Activated CD4-positive, alpha-beta T cell treated with anti-CD3 and anti-CD28 coated beads, Interleukin-2, amount 10 ng/mL, durations not matched to agents 7 days and 5 days (primary cell): Measurements from ENCODE around the gene HPSE. TPM values are rescaled to one million over a fixed set of nuclear protein-coding genes. Genes with fewer than 3 reads are reported as not detected.

Experiments
- CTCF ChIA-PET: fragments of 350-600 bp; sonication (Branson Sonifier 250); formaldehyde crosslinking; loops from one replicate; lab custom pipeline; 2021; ENCODE audit warnings: antibody characterized with exemption; lab: Charles Lee
- POLR2A ChIA-PET: fragments of 350-600 bp; sonication (Branson Sonifier 250); formaldehyde crosslinking; loops from one replicate; lab custom pipeline; 2021; ENCODE audit warnings: antibody characterized with exemption; lab: Charles Lee
- DNase-seq: peaks from one replicate; pipeline ENCODE4 v3.0.0-alpha.2; 2020
- H3K27ac Mint-ChIP-seq: one replicate; pipeline ENCODE4 v1.8.0; 2021; ENCODE audit warnings: mild to moderate bottlenecking, moderate library complexity, mixed read lengths
- H3K27me3 Mint-ChIP-seq: one replicate; pipeline ENCODE4 v1.8.0; 2021; ENCODE audit warnings: mixed read lengths
- H3K36me3 Mint-ChIP-seq: one replicate; pipeline ENCODE4 v1.8.0; 2021; ENCODE audit warnings: low read depth, mixed read lengths
- H3K4me1 Mint-ChIP-seq: one replicate; pipeline ENCODE4 v1.8.0; 2021; ENCODE audit warnings: mixed read lengths
- H3K4me3 Mint-ChIP-seq: one replicate; pipeline ENCODE4 v1.8.0; 2021; ENCODE audit warnings: mild to moderate bottlenecking, moderate library complexity, mixed read lengths
- H3K9me3 Mint-ChIP-seq: one replicate; pipeline ENCODE4 v1.8.0; 2021; ENCODE audit warnings: mixed read lengths
- total RNA-seq, 2 experiments: library from RNA; stranded (reverse); gene quantifications; one replicate each; pipeline ENCODE4 v1.2.3, GENCODE V29; 2021

The HPSE gene
- total RNA-seq, 2 experiments from 2014 or later, result 24.6 to 26.1 TPM

DNA sequence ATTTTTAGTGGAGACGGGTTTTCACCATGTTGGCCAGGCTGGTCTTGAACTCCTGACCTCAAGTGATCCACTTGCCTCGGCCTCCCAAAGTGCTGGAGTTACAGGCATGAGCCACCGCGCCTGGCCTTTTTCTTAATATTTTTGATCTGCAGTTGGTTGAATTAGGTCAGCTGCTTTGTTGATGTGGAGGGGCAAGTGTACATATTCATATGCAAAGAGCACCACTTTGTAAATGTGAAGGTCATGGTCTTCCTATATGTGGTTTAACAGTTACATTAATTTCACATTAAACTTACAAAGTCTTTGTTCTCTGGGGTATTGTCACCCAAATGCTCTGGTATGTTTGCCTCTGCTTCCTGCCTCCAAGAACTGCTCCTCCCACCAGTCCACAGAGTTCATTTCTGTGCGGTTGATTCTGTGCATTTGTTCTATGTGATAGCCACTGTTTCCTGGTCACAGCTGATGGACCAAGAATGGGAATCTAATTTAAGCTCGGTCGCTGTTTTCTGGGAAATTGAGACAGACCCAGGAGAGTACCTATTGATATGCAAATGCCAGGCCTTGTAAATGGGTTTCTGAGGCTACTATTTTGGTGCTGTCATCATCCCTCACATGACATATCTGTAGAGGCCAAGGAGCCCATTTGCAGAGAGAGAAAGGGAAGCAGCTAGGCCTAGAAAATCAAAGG is 26.9 kb upstream of the HPSE start:
- Mint-ChIP-seq H3K4me1 (peaks cover 6% of the 10 kb centered on the region), H3K27ac (no peak overlapping the region), H3K27me3 (peaks cover 4% of the 10 kb centered on the region), H3K4me3 (no peak overlapping the region), H3K36me3 (no peaks in the 10 kb centered on the region), H3K9me3 (no peaks in the 10 kb centered on the region)
- ChIA-PET POLR2A (no interaction called here), CTCF (interaction anchor here (0.7 to 3.9 kb wide), 4 partner anchors 10 to 28 kb away, joined by 3 to 12 read pairs (median 3); no protein-coding TSS in a partner anchor)
- DNase-seq, result no peak

DNA sequence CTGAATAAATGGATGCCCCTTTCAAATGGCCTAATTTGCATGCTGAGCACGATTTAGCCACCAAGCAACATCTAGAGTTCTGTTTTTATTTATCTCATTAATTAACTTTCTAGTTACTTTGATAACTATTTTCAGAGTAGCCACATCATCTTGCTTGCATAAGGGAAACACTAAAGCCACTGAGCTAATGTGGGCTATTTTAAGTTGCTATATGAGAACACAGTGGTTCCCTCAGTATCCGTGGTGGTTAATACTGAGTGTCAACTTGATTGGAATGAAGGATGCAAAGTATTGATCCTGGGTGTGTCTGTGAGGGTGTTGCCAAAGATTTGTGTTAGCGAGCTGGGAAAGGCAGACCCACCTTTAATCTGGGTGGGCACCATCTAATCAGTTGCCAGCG is 25.4 kb upstream of the HPSE start:
- POLR2A ChIA-PET, result no interaction called here
- no peaks in the 10 kb centered on the region for H3K27me3 Mint-ChIP-seq
- H3K4me1 Mint-ChIP-seq, result peaks cover 10% of the 10 kb centered on the region
- no peak overlapping the region for H3K4me3 Mint-ChIP-seq
- no peak overlapping the region for H3K27ac Mint-ChIP-seq
- DNase-seq, result no peak
- H3K36me3 Mint-ChIP-seq, result no peaks in the 10 kb centered on the region
- CTCF ChIA-PET, result interaction anchor here (0.6 to 3.9 kb wide), 5 partner anchors 15 to 50 kb away, joined by 3 to 12 read pairs (median 3); no protein-coding TSS in a partner anchor
- H3K9me3 Mint-ChIP-seq, result no peaks in the 10 kb centered on the region

DNA sequence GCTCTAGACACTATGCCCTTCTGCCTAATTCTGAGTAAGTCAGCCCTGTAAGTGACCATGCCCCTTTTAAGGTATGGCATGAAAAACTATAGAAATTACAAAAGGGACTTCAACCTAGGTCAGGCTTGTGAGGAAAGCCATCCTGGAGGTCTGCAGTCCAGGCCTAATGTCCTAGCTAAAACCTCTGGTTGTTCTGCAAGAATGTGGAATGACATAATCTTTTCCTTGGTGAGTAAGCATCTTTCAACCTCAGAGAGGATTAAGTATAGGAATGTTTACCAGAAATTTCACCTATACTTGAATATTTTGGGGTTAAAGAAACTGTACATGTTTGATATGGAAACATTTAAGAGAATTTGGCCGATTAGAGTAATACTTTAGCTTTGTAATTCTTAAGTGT is 23.8 kb upstream of the HPSE start:
- Mint-ChIP-seq H3K4me1 (peaks cover 10% of the 10 kb centered on the region), H3K27me3 (no peaks in the 10 kb centered on the region), H3K9me3 (peaks cover 7% of the 10 kb centered on the region), H3K36me3 (peaks cover 3% of the 10 kb centered on the region), H3K4me3 (no peak overlapping the region), H3K27ac (no peak overlapping the region)
- ChIA-PET CTCF (interaction anchor here (1.0 kb wide), 1 partner anchor 57 kb away, joined by 3 read pairs; no protein-coding TSS in a partner anchor), POLR2A (no interaction called here)
- DNase-seq, result no peak

DNA sequence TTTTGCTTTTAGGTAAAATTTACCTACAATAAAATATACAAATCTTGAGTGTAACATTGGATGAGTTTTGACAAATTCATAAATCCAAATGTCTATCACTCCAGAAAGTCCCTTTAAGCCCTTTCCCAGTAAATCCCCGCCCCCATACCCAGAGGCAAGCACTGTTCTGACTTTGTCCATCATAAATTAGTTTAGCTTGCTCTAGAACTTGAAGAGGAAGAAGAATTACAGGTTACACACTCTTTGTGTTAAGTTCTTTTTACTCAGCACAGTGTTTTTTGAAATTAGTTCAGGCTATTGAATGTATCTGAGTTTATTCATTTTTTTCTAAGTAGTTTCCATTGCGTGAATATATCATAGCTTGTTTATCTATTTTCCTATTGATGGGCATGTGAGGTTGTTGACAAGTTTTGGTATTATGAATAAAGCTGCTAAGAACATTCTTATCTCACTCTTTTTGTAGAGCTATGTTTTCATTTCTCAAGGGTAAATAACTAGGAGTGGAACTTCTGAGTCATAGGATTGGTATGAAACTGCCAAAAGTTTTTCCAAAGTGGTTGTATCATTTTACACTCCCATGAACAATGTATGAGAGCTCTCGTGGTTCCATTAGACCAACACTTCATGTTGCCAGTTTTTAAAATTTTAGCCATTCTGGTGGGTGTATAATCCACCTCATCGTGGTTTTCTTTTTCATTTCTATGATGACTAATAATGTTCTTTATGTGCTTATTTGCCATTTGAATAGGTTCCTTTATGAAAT is 22.4 kb upstream of the HPSE start:
- Mint-ChIP-seq H3K4me3 (no peak overlapping the region), H3K4me1 (peaks cover 10% of the 10 kb centered on the region), H3K36me3 (peaks cover 4% of the 10 kb centered on the region), H3K9me3 (peaks cover 7% of the 10 kb centered on the region), H3K27me3 (no peaks in the 10 kb centered on the region), H3K27ac (no peak overlapping the region)
- ChIA-PET CTCF (interaction anchor here (0.8 to 1.1 kb wide), 3 partner anchors 10 to 22 kb away, joined by 3 read pairs; no protein-coding TSS in a partner anchor), POLR2A (no interaction called here)
- DNase-seq, result no peak

DNA sequence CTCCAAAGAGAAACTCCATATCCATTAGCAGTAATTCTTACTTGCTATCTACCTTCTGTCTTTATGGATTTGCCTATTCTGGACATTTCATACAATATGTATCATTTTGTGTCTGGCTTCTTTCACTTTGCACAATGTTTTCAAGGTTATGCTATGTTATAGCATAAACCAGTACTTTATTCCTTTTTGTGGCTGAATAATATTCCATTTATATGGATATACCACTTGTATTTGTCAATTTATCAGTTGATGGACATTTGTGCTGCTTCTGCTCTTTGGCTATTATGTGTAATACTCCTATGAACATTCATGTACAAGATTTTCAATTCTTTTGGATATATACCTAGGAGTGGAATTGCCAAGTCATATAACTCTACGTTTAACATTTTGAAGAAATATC is 18.9 kb upstream of the HPSE start:
- DNase-seq, result no peak
- Mint-ChIP-seq H3K4me1 (peaks cover 31% of the 10 kb centered on the region), H3K4me3 (no peak overlapping the region), H3K27ac (no peak overlapping the region), H3K27me3 (no peaks in the 10 kb centered on the region), H3K9me3 (peaks cover 18% of the 10 kb centered on the region), H3K36me3 (peaks cover 15% of the 10 kb centered on the region)
- CTCF ChIA-PET, result no interaction called here
- POLR2A ChIA-PET, result no interaction called here

GRCh38 chr4:83348074-83348473 is 13.4 kb upstream of the HPSE start:
- Mint-ChIP-seq H3K36me3 (peaks cover 29% of the 10 kb centered on the region), H3K27me3 (peaks cover 16% of the 10 kb centered on the region), H3K27ac (no peak overlapping the region), H3K9me3 (peaks cover 33% of the 10 kb centered on the region), H3K4me3 (no peak overlapping the region), H3K4me1 (peaks cover 25% of the 10 kb centered on the region)
- ChIA-PET CTCF (interaction anchor here (1.4 kb wide), 1 partner anchor 10 kb away, joined by 5 read pairs; no protein-coding TSS in a partner anchor), POLR2A (no interaction called here)
- no peak for DNase-seq

- CTCF ChIA-PET, result no interaction called here
- Mint-ChIP-seq H3K4me3 (no peak overlapping the region), H3K4me1 (peaks cover 33% of the 10 kb centered on the region), H3K36me3 (peaks cover 11% of the 10 kb centered on the region), H3K27me3 (peaks cover 29% of the 10 kb centered on the region), H3K27ac (no peak overlapping the region), H3K9me3 (peaks cover 26% of the 10 kb centered on the region)
- POLR2A ChIA-PET, result no interaction called here
- DNase-seq, result no peak
Observed at GRCh38 chr4:83342476-83342875, 7.8 kb upstream of the HPSE start.

GRCh38 chr4:83340692-83341343 is 6.2 kb upstream of the HPSE start:
- H3K27me3 Mint-ChIP-seq, result peaks cover 36% of the 10 kb centered on the region
- DNase-seq, result peak; percentile 69
- POLR2A ChIA-PET, result no interaction called here
- peak overlapping the region; percentile 32 for H3K4me3 Mint-ChIP-seq
- CTCF ChIA-PET, result interaction anchor here (0.8 kb wide), 1 partner anchor 19 kb away, joined by 3 read pairs; no protein-coding TSS in a partner anchor
- peaks cover 13% of the 10 kb centered on the region for H3K9me3 Mint-ChIP-seq
- H3K4me1 Mint-ChIP-seq, result peaks cover 35% of the 10 kb centered on the region
- peak overlapping the region; percentile 68 for H3K27ac Mint-ChIP-seq
- H3K36me3 Mint-ChIP-seq, result no peaks in the 10 kb centered on the region

DNA sequence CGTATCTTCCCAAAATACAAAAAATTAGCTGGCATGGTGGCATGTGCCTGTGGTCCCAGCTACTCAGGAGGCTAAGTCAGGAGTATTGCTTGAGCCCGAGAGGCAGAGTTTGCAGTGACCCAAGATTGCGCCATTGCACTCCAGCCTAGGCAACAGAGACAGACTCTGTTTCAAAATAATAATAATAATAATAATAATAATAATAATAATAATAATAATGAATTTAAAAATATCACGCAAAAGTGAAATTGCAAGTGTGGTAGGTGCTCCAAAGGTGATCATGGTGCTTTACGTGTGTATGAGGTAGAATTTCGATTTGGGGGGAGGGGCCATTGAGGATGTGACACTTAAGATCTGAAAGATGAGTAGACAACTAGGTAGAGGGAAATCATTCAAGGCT is 4.9 kb upstream of the HPSE start:
- Mint-ChIP-seq H3K36me3 (no peaks in the 10 kb centered on the region), H3K4me3 (no peak overlapping the region), H3K27me3 (peaks cover 38% of the 10 kb centered on the region), H3K4me1 (peaks cover 43% of the 10 kb centered on the region), H3K9me3 (peaks cover 11% of the 10 kb centered on the region), H3K27ac (no peak overlapping the region)
- CTCF ChIA-PET, result interaction anchor here (1.5 kb wide), 1 partner anchor 30 kb away, joined by 3 read pairs; no protein-coding TSS in a partner anchor
- POLR2A ChIA-PET, result no interaction called here
- DNase-seq, result no peak

DNA sequence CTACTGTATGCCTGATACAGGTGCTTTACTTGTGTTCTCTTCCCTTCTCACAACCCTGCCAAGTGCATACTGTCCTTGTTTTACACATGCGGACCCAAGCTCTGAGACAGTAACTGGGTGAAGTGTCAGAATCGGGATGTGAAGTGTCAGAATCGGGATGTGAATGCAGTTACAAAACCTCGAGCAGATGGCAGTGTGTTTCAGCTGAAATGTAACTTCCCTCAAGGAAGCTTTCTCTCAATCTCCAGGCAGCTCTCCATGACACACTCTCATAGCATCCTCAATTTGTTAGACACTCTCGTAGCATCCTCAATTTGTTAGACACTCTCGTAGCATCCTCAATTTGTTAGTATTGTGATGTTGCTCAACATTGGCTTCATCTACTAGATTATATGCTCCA is 1.1 kb upstream of the HPSE start:
- no peak for DNase-seq
- Mint-ChIP-seq H3K4me1 (peaks cover 45% of the 10 kb centered on the region), H3K36me3 (peaks cover 18% of the 10 kb centered on the region), H3K9me3 (peaks cover 11% of the 10 kb centered on the region), H3K27me3 (peaks cover 22% of the 10 kb centered on the region), H3K4me3 (peak overlapping the region; percentile 88), H3K27ac (no peak overlapping the region)
- POLR2A ChIA-PET, result no interaction called here
- CTCF ChIA-PET, result no interaction called here

- Mint-ChIP-seq H3K4me1 (peaks cover 38% of the 10 kb centered on the region), H3K4me3 (no peak overlapping the region), H3K27me3 (peaks cover 7% of the 10 kb centered on the region), H3K36me3 (peaks cover 36% of the 10 kb centered on the region), H3K27ac (no peak overlapping the region), H3K9me3 (no peaks in the 10 kb centered on the region)
- no peak for DNase-seq
- ChIA-PET POLR2A (no interaction called here), CTCF (interaction anchor here (1.2 kb wide), 1 partner anchor 176 kb away, joined by 3 read pairs; no protein-coding TSS in a partner anchor)
Observed at GRCh38 chr4:83331956-83332355, 2.7 kb downstream of the HPSE start.

- H3K9me3 Mint-ChIP-seq, result no peaks in the 10 kb centered on the region
- peaks cover 29% of the 10 kb centered on the region for H3K4me1 Mint-ChIP-seq
- H3K36me3 Mint-ChIP-seq, result peaks cover 41% of the 10 kb centered on the region
- H3K4me3 Mint-ChIP-seq, result no peak overlapping the region
- ChIA-PET CTCF (interaction anchor here (0.5 to 2.3 kb wide), 7 partner anchors 8 to 370 kb away, joined by 3 to 8 read pairs (median 3); partner anchors contain the start of gene COQ2), POLR2A (no interaction called here)
- H3K27me3 Mint-ChIP-seq, result no peaks in the 10 kb centered on the region
- no peak overlapping the region for H3K27ac Mint-ChIP-seq
- no peak for DNase-seq
Observed at GRCh38 chr4:83329521-83330110, 5.0 kb downstream of the HPSE start.
